ENCODE measurements around the gene AVEN.

AVEN gene

DNA sequence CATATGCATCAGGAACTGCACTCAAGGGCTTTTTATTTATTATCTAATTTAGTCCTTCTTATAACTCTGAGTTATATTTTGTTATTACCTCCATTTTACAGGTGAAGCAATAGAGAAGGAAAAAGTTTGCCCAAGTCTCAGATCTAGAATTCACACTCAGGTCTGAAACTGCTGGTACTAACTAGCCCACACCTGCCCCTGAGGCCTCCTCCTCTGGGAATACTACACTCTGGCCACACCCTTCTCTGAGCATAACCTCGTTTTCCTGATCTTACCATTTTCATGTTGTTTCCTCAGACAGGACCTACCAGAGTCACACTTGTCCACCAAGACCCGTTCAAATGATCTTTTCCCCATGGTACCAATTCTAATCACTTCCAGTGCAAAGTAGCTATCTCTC lies 164.8 kb downstream of the AVEN start:
- no peaks in the 10 kb centered on the region for H3K27me3 ChIP-seq (ENCODE audit: control insufficient read depth in 1 of 2, insufficient read depth in 2 of 2, low read length in 2 of 2)
- no peaks in the 10 kb centered on the region for H3K36me3 ChIP-seq (ENCODE audit: control insufficient read depth in 2 of 2, insufficient read depth in 2 of 2, low read length in 2 of 2)
- H3K4me1 ChIP-seq (ENCODE audit: control insufficient read depth, insufficient read depth, low read length), result no peaks in the 10 kb centered on the region
- H3K4me3 ChIP-seq (ENCODE audit: low read length in 2 of 2), result no peak overlapping the region
- no peak overlapping the region for H3K9ac ChIP-seq (ENCODE audit: low read length in 2 of 2)
- no peak overlapping the region for H3K27ac ChIP-seq (ENCODE audit: low read length)
- H3K9me3 ChIP-seq (ENCODE audit: control insufficient read depth in 2 of 2, low read length in 2 of 2), result no peaks in the 10 kb centered on the region

- H3K36me3 ChIP-seq (ENCODE audit: control insufficient read depth in 2 of 2, insufficient read depth in 2 of 2, low read length in 2 of 2), result peaks cover 0 to under 1% of the 10 kb centered on the region in 2 donors
- no peaks in the 10 kb centered on the region for H3K9me3 ChIP-seq (ENCODE audit: control insufficient read depth in 2 of 2, low read length in 2 of 2)
- no peak overlapping the region for H3K9ac ChIP-seq (ENCODE audit: low read length in 2 of 2)
- H3K4me3 ChIP-seq (ENCODE audit: low read length in 2 of 2), result no peak overlapping the region
- no peaks in the 10 kb centered on the region for H3K4me1 ChIP-seq (ENCODE audit: control insufficient read depth, insufficient read depth, low read length)
- H3K27me3 ChIP-seq (ENCODE audit: control insufficient read depth in 1 of 2, insufficient read depth in 2 of 2, low read length in 2 of 2), result no peaks in the 10 kb centered on the region
- H3K27ac ChIP-seq (ENCODE audit: low read length), result no peak overlapping the region
Measured at GRCh38 chr15:33872416-33873106, 166.4 kb downstream of the AVEN start.

- Histone ChIP-seq H3K9me3 (ENCODE audit: control insufficient read depth in 2 of 2, low read length in 2 of 2) (no peaks in the 10 kb centered on the region), H3K9ac (ENCODE audit: low read length in 2 of 2) (no peak overlapping the region), H3K4me3 (ENCODE audit: low read length in 2 of 2) (no peak overlapping the region), H3K4me1 (ENCODE audit: control insufficient read depth, insufficient read depth, low read length) (no peaks in the 10 kb centered on the region), H3K36me3 (ENCODE audit: control insufficient read depth in 2 of 2, insufficient read depth in 2 of 2, low read length in 2 of 2) (peaks cover 0 to 5% of the 10 kb centered on the region in 2 donors), H3K27me3 (ENCODE audit: control insufficient read depth in 1 of 2, insufficient read depth in 2 of 2, low read length in 2 of 2) (no peaks in the 10 kb centered on the region), H3K27ac (ENCODE audit: low read length) (no peak overlapping the region)
Measured at GRCh38 chr15:33871980-33872379, 167.0 kb downstream of the AVEN start.

DNA sequence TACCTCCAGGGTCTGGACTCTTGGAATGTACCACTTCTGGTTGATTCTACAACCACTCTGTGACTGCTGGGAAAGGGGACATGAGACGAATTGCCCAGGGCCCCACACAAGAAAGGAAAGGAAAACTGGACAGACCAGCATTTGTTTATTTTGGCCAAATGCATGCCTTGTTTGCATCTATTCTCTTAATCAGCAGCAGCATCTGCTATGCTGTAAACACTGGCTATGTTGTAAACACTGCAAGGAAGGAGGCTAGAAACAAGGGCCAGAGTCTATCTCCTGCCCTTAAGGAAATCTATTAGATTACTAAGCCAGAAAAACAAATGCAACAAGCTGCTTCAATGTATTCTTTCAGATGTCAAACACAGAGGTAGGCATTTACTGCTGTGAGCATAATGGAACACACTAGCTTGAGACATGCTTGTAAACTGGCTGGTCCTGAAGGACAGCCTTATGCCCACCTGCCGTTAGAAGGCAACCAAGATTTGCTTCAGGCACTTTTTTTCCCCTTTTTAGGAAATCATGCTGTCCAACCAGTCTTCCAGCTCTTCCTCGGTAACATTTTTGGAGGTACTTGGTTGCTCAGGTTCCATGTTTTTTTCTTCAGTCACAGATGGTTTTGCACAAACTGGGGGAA lies 172.8 kb downstream of the AVEN start:
- Histone ChIP-seq H3K4me1 (ENCODE audit: control insufficient read depth, insufficient read depth, low read length) (no peaks in the 10 kb centered on the region), H3K9me3 (ENCODE audit: control insufficient read depth in 2 of 2, low read length in 2 of 2) (no peaks in the 10 kb centered on the region), H3K27ac (ENCODE audit: low read length) (no peak overlapping the region), H3K27me3 (ENCODE audit: control insufficient read depth in 1 of 2, insufficient read depth in 2 of 2, low read length in 2 of 2) (no peaks in the 10 kb centered on the region), H3K9ac (ENCODE audit: low read length in 2 of 2) (no peak overlapping the region), H3K36me3 (ENCODE audit: control insufficient read depth in 2 of 2, insufficient read depth in 2 of 2, low read length in 2 of 2) (peaks cover 4 to 7% of the 10 kb centered on the region in 2 donors), H3K4me3 (ENCODE audit: low read length in 2 of 2) (no peak overlapping the region)

DNA sequence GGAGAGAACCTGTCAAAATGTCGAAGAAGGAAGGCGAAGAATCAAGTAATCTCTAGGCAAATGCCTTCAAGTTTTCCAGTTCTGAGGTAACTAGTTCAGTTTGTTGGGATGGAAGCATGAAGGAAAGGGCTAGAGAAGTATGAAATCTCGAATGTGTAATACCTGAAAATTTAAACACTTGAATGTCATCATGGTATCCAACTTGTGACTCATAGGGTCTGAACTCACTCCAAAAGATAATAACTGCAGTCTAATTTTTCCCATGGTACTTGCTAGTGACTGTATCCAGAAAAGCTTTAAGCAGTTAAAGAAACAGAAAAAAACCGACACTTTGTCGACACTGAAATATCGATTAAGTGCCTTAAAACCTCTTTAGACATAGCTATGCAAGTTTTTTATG lies 173.6 kb downstream of the AVEN start:
- no peak overlapping the region for H3K27ac ChIP-seq (ENCODE audit: low read length)
- H3K9ac ChIP-seq (ENCODE audit: low read length in 2 of 2), result no peak overlapping the region
- no peaks in the 10 kb centered on the region for H3K27me3 ChIP-seq (ENCODE audit: control insufficient read depth in 1 of 2, insufficient read depth in 2 of 2, low read length in 2 of 2)
- no peak overlapping the region for H3K4me3 ChIP-seq (ENCODE audit: low read length in 2 of 2)
- no peaks in the 10 kb centered on the region for H3K4me1 ChIP-seq (ENCODE audit: control insufficient read depth, insufficient read depth, low read length)
- H3K36me3 ChIP-seq (ENCODE audit: control insufficient read depth in 2 of 2, insufficient read depth in 2 of 2, low read length in 2 of 2), result peaks cover 4 to 7% of the 10 kb centered on the region in 2 donors
- H3K9me3 ChIP-seq (ENCODE audit: control insufficient read depth in 2 of 2, low read length in 2 of 2), result no peaks in the 10 kb centered on the region

GRCh38 chr15:33864360-33865075 lies 174.5 kb downstream of the AVEN start:
- H3K9me3 ChIP-seq (ENCODE audit: control insufficient read depth in 2 of 2, low read length in 2 of 2), result no peaks in the 10 kb centered on the region
- H3K27ac ChIP-seq (ENCODE audit: low read length), result no peak overlapping the region
- no peaks in the 10 kb centered on the region for H3K27me3 ChIP-seq (ENCODE audit: control insufficient read depth in 1 of 2, insufficient read depth in 2 of 2, low read length in 2 of 2)
- peaks cover 8 to 11% of the 10 kb centered on the region in 2 donors for H3K36me3 ChIP-seq (ENCODE audit: control insufficient read depth in 2 of 2, insufficient read depth in 2 of 2, low read length in 2 of 2)
- H3K4me3 ChIP-seq (ENCODE audit: low read length in 2 of 2), result no peak overlapping the region
- H3K9ac ChIP-seq (ENCODE audit: low read length in 2 of 2), result no peak overlapping the region
- no peaks in the 10 kb centered on the region for H3K4me1 ChIP-seq (ENCODE audit: control insufficient read depth, insufficient read depth, low read length)

DNA sequence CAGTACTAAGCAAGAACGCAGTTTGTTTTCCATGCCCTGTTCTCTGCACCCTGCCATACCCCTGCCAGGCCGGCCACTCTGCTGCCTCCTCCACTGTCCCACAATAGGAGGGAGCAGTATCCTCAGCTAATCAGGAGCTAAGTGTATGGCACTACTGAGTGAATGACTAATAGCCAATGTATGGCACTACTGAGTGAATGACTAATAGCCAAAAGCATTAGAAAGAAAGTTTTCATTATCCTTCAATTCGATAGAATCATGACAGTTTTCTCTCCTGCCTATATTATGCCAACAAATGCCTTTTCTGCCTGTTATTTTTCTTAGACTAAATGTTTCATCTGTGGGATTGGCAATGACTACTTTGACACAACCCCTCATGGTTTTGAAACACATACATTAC lies 178.2 kb downstream of the AVEN start:
- H3K4me3 ChIP-seq (ENCODE audit: low read length in 2 of 2), result no peak overlapping the region
- no peaks in the 10 kb centered on the region for H3K9me3 ChIP-seq (ENCODE audit: control insufficient read depth in 2 of 2, low read length in 2 of 2)
- no peak overlapping the region for H3K27ac ChIP-seq (ENCODE audit: low read length)
- no peaks in the 10 kb centered on the region for H3K27me3 ChIP-seq (ENCODE audit: control insufficient read depth in 1 of 2, insufficient read depth in 2 of 2, low read length in 2 of 2)
- no peak overlapping the region for H3K9ac ChIP-seq (ENCODE audit: low read length in 2 of 2)
- peaks cover 9 to 18% of the 10 kb centered on the region in 2 donors for H3K36me3 ChIP-seq (ENCODE audit: control insufficient read depth in 2 of 2, insufficient read depth in 2 of 2, low read length in 2 of 2)
- no peaks in the 10 kb centered on the region for H3K4me1 ChIP-seq (ENCODE audit: control insufficient read depth, insufficient read depth, low read length)

DNA sequence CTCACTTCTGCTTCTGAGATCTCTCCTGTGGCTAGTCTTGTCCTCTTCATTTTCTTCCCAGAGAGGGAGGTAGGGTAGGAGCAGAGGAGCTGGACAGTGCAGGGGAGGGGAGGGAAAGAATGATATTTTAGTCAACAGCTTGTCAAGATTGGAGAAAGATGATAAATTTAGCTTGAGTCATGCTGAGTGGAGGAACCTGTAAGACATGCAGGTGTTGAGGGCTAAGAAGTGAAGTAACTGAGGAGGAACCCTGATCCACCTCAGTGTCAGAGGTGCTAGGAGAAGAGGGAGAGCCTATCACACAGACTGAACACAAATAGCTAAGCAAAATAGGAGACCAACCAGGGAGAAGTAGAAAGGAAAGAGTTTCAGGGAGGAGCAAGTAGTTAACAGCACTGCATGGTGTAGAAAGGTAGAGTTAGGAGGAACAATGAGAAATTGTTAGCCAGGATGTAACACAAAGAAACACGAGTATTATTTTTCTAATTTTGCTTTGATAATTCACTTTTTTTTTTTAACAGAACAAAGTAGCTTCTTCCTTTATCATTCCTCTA lies 178.9 kb downstream of the AVEN start:
- Histone ChIP-seq H3K9ac (ENCODE audit: low read length in 2 of 2) (no peak overlapping the region), H3K27ac (ENCODE audit: low read length) (no peak overlapping the region), H3K4me1 (ENCODE audit: control insufficient read depth, insufficient read depth, low read length) (no peaks in the 10 kb centered on the region), H3K27me3 (ENCODE audit: control insufficient read depth in 1 of 2, insufficient read depth in 2 of 2, low read length in 2 of 2) (no peaks in the 10 kb centered on the region), H3K4me3 (ENCODE audit: low read length in 2 of 2) (no peak overlapping the region), H3K9me3 (ENCODE audit: control insufficient read depth in 2 of 2, low read length in 2 of 2) (no peaks in the 10 kb centered on the region), H3K36me3 (ENCODE audit: control insufficient read depth in 2 of 2, insufficient read depth in 2 of 2, low read length in 2 of 2) (peaks cover 10 to 18% of the 10 kb centered on the region in 2 donors)

DNA sequence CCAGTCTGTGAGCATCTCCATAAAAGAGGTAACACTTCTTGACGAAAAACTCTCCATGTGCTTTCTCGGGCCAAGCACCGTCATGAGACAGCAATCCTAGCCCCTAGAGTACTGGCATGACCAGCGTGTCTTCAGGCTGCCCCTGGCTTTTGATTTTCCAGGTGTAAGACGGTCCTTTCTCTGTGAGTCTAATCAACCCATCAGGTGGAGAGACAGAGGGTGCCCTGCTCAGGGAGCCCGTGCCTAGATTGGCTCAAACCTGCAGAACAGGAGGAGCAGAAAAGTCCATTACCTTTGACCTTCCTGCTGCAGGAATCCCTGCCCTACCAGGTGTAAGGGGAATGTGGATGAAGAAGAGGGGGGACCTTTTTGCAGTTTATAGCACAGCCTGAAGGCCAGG lies 180.2 kb downstream of the AVEN start:
- H3K27ac ChIP-seq (ENCODE audit: low read length), result no peak overlapping the region
- H3K4me1 ChIP-seq (ENCODE audit: control insufficient read depth, insufficient read depth, low read length), result no peaks in the 10 kb centered on the region
- H3K27me3 ChIP-seq (ENCODE audit: control insufficient read depth in 1 of 2, insufficient read depth in 2 of 2, low read length in 2 of 2), result no peaks in the 10 kb centered on the region
- H3K9ac ChIP-seq (ENCODE audit: low read length in 2 of 2), result no peak overlapping the region
- H3K9me3 ChIP-seq (ENCODE audit: control insufficient read depth in 2 of 2, low read length in 2 of 2), result no peaks in the 10 kb centered on the region
- H3K4me3 ChIP-seq (ENCODE audit: low read length in 2 of 2), result no peak overlapping the region
- peaks cover 15 to 27% of the 10 kb centered on the region in 2 donors for H3K36me3 ChIP-seq (ENCODE audit: control insufficient read depth in 2 of 2, insufficient read depth in 2 of 2, low read length in 2 of 2)

- Histone ChIP-seq H3K9ac (ENCODE audit: low read length in 2 of 2) (no peak overlapping the region), H3K9me3 (ENCODE audit: control insufficient read depth in 2 of 2, low read length in 2 of 2) (no peaks in the 10 kb centered on the region), H3K27me3 (ENCODE audit: control insufficient read depth in 1 of 2, insufficient read depth in 2 of 2, low read length in 2 of 2) (no peaks in the 10 kb centered on the region), H3K36me3 (ENCODE audit: control insufficient read depth in 2 of 2, insufficient read depth in 2 of 2, low read length in 2 of 2) (peaks cover 15 to 25% of the 10 kb centered on the region in 2 donors), H3K4me1 (ENCODE audit: control insufficient read depth, insufficient read depth, low read length) (no peaks in the 10 kb centered on the region), H3K27ac (ENCODE audit: low read length) (no peak overlapping the region), H3K4me3 (ENCODE audit: low read length in 2 of 2) (no peak overlapping the region)
Measured at GRCh38 chr15:33857726-33858125, 181.3 kb downstream of the AVEN start.

All from stomach smooth muscle (tissue), 2 donors.